Activated naive CD4-positive, alpha-beta T cell treated with anti-CD3 and anti-CD28 coated beads for 36 hours (primary cell): ENCODE results near the gene KIAA1217. TPM values are rescaled to one million over a fixed set of nuclear protein-coding genes. Genes with fewer than 3 reads are reported as not detected.

Experiments
- CTCF ChIA-PET: fragments of 350-600 bp; sonication (Branson Sonifier 250); formaldehyde crosslinking; loops from one replicate; lab custom pipeline; 2021; ENCODE audit warnings: antibody characterized with exemption; lab: Charles Lee
- DNase-seq: peaks from one replicate; pipeline ENCODE4 v3.0.0-alpha.2; 2020
- H3K27ac Mint-ChIP-seq: one replicate; pipeline ENCODE4 v1.8.0; 2021; ENCODE audit warnings: mild to moderate bottlenecking, mixed read lengths
- H3K27me3 Mint-ChIP-seq: one replicate; pipeline ENCODE4 v1.8.0; 2021; ENCODE audit warnings: low read depth, mixed read lengths
- H3K36me3 Mint-ChIP-seq: one replicate; pipeline ENCODE4 v1.8.0; 2021; ENCODE audit warnings: low read depth, mixed read lengths
- H3K4me1 Mint-ChIP-seq: one replicate; pipeline ENCODE4 v1.8.0; 2021; ENCODE audit warnings: low read depth, mixed read lengths
- H3K4me3 Mint-ChIP-seq: one replicate; pipeline ENCODE4 v1.8.0; 2021; ENCODE audit warnings: mild to moderate bottlenecking, moderate library complexity, mixed read lengths
- H3K9me3 Mint-ChIP-seq: one replicate; pipeline ENCODE4 v1.8.0; 2021; ENCODE audit warnings: mixed read lengths
- intact Hi-C: fragments of 100-400 bp; cut with micrococcal nuclease; formaldehyde crosslinking; loops from one replicate; pipeline ENCODE4 v1.15.1; 2023
- total RNA-seq, 2 experiments: library from RNA; stranded (reverse); gene quantifications; one replicate each; pipeline ENCODE4 v1.2.3, GENCODE V29; 2021

Gene KIAA1217
- total RNA-seq, 2 experiments from 2014 or later, result 0.57 to 0.86 TPM

DNA sequence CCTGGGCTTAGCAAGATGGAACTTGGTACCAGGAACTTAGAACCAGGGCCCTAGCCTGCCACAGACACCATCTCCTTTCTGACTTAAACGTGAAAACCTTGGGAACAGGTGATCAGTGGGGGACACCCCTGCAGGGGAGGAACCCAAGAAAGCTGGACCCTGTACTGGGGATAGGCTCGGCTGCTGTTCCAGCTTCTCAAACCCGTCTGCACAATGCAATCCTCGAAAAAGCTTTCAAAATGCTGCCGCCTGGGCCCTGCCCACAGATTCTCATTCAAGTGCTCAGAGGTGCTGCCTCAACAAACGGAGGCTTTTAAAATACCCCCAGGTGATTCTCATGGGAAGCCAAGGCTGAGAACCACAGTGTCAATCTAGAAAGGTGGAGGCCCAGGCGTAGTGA, 345.1 kb downstream of the KIAA1217 start:
- CTCF ChIA-PET, result interaction anchor here (0.7 kb wide), 1 partner anchor 35 kb away, joined by 3 read pairs; no protein-coding TSS in a partner anchor
- H3K9me3 Mint-ChIP-seq, result no peaks in the 10 kb centered on the region
- H3K36me3 Mint-ChIP-seq, result no peaks in the 10 kb centered on the region
- H3K4me3 Mint-ChIP-seq, result no peak overlapping the region
- H3K4me1 Mint-ChIP-seq, result peaks cover 6% of the 10 kb centered on the region
- H3K27me3 Mint-ChIP-seq, result no peaks in the 10 kb centered on the region
- intact Hi-C loops, result no loop called here
- DNase-seq, result no peak
- H3K27ac Mint-ChIP-seq, result no peak overlapping the region

DNA sequence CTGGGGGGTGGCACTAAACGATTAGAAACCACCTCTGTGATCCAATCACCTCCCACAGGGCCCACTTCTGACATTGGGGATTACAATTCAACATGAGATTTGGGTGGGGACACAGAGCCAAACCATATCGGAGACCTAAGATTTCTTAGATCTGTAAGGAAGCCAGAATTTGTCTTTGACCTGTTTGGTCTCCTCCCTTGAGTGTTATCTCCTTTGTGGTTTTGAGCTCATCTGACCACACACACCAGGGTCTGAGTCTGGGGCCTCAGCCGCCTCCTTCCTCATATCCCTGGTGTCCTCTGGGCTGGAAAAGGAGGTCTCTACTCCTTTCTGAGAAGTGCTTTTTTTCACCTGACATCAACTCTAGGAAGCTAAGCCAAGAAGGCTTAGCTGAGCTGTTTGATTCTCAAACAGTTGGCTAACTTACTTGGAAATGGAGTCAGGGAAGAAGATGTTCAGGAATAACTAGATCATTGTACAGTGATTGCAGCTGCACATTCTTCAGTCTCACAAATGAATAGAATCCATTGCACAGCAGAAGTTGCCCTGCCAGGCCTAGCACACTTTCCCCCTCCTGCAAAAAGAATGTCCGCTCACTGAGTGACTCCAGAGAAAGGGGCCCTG, 347.3 kb downstream of the KIAA1217 start:
- CTCF ChIA-PET, result interaction anchor here (0.7 to 2.0 kb wide), 5 partner anchors 11 to 520 kb away, joined by 3 to 7 read pairs (median 4); no protein-coding TSS in a partner anchor
- DNase-seq, result no peak
- Mint-ChIP-seq H3K27me3 (no peaks in the 10 kb centered on the region), H3K9me3 (no peaks in the 10 kb centered on the region), H3K36me3 (no peaks in the 10 kb centered on the region), H3K4me1 (peaks cover 6% of the 10 kb centered on the region), H3K4me3 (no peak overlapping the region), H3K27ac (no peak overlapping the region)
- intact Hi-C loops, result loop anchor here (2.0 kb wide), 2 partner anchors 37 to 561 kb away; no protein-coding TSS in a partner anchor

DNA sequence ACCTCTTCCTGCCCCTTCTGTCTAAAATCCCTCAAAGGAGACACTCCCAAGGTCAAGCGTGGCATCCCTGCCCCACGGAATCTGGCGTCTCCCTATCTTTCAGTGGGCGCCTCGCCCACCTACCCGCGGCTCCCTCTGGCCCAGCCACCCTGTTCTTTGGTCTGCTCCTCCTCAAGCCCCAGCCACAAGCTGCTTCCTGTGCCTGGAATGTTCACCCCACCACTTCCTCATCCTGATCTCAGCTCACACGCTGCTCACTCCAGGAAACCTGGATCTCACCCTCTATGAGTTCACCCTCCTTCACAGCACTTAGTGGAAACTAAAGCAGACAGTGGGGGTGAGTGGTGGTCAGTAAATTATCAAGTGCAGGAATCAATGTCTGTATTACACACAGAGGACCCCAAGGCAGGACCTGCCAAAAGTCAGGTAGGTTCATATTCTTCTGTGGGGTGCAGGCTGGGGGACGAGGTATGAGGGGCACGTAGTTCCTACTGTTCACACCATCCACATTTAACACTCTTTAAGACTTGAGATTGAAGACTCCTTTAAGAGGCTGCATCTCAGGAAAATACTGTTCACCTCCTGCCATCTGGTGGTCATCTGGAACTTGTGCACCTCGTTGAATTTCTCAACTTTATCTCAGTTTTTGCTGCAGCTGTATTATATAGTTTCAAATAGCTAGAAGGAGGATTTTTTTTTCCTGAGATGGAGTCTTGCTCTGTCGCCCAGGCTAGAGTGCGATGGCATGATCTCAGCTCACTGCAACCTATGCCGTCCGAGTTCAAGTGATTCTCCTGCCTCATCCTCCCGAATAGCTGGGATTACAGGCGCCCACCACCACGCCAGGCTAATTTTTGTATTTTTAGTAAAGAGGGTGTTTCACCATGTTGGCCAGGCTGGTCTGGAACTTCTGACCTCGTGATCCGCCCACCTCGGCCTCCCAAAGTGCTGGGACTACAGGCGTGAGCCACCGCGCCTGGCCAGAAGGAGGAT, 348.1 kb downstream of the KIAA1217 start:
- Mint-ChIP-seq H3K36me3 (no peaks in the 10 kb centered on the region), H3K4me3 (no peak overlapping the region), H3K9me3 (no peaks in the 10 kb centered on the region), H3K27me3 (no peaks in the 10 kb centered on the region), H3K4me1 (peaks cover 6% of the 10 kb centered on the region), H3K27ac (no peak overlapping the region)
- intact Hi-C loops, result loop anchor here (1.0 to 2.0 kb wide), 3 partner anchors 38 to 1399 kb away; no protein-coding TSS in a partner anchor
- peak; percentile 41 for DNase-seq
- CTCF ChIA-PET, result interaction anchor here (0.6 to 2.0 kb wide), 8 partner anchors 12 to 523 kb away, joined by 3 to 7 read pairs (median 4); no protein-coding TSS in a partner anchor

DNA sequence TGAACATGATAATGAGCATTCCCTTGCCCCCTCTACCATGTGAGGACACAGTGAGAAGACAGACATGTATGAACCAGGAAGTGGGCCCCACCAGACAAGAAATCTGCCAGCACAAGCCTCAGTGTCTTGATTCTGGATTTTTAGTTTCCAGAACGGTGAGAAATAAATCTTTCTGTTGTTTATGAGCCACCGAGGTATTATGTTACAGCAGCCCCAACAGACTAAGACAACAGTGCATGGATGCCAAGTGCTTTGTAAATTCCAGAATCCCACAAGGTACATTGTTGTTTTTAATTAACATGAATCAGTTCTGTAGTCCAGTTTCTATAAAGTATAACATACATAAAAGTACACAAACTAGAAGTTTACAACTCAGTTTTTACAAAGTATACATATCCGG, 352.5 kb downstream of the KIAA1217 start:
- H3K9me3 Mint-ChIP-seq, result no peaks in the 10 kb centered on the region
- H3K36me3 Mint-ChIP-seq, result no peaks in the 10 kb centered on the region
- intact Hi-C loops, result no loop called here
- DNase-seq, result no peak
- H3K4me1 Mint-ChIP-seq, result peaks cover 6% of the 10 kb centered on the region
- CTCF ChIA-PET, result no interaction called here
- H3K4me3 Mint-ChIP-seq, result no peak overlapping the region
- no peak overlapping the region for H3K27ac Mint-ChIP-seq
- H3K27me3 Mint-ChIP-seq, result no peaks in the 10 kb centered on the region

DNA sequence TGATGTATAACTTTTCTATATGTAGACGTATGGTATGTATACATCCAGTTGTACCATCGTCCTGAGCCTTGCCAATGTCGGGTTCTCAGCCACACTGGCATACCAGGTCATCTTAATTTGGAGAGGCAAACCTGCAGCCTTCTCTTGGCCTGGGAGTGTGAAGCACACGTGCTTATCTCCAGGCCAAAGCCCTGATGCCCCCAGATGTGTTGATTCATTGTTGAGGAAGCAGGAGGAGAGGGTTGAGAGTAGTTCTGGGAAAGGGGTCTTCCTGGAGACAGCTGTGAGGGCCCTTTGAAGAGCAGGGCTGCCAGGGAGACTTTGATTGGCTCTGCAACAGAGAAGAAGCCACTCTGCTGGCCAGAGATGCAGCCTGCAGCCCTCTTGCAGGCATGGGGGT, 359.1 kb downstream of the KIAA1217 start:
- CTCF ChIA-PET, result no interaction called here
- intact Hi-C loops, result no loop called here
- no peaks in the 10 kb centered on the region for H3K9me3 Mint-ChIP-seq
- no peak for DNase-seq
- H3K27ac Mint-ChIP-seq, result no peak overlapping the region
- no peaks in the 10 kb centered on the region for H3K36me3 Mint-ChIP-seq
- no peaks in the 10 kb centered on the region for H3K4me1 Mint-ChIP-seq
- no peak overlapping the region for H3K4me3 Mint-ChIP-seq
- H3K27me3 Mint-ChIP-seq, result peaks cover 8% of the 10 kb centered on the region

DNA sequence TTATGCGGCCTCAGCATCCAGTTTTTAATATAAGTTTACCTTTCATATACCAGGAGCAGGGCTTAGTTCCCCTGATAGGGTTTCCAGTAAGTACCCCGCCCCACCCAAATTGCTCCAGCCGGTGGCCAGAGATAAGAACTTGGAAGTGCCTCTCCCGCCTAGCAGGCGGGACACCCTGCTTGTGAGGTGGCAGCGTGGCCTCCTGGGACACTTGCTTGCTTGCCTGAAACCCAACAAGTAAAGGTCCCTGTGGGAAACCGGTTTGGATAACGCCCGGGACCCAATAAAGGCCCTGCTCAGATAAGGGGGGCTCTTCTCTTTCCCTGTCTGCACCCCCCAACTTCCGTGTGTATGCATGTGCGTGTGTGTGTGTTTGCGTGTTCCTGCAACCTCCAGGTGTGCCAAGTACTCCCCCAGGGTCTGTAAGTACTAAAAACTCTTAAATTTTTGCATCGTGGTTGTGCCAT, 360.4 kb downstream of the KIAA1217 start:
- no peaks in the 10 kb centered on the region for H3K36me3 Mint-ChIP-seq
- no peak for DNase-seq
- CTCF ChIA-PET, result no interaction called here
- intact Hi-C loops, result no loop called here
- H3K27me3 Mint-ChIP-seq, result peaks cover 9% of the 10 kb centered on the region
- no peaks in the 10 kb centered on the region for H3K9me3 Mint-ChIP-seq
- no peaks in the 10 kb centered on the region for H3K4me1 Mint-ChIP-seq
- H3K4me3 Mint-ChIP-seq, result no peak overlapping the region
- H3K27ac Mint-ChIP-seq, result no peak overlapping the region

DNA sequence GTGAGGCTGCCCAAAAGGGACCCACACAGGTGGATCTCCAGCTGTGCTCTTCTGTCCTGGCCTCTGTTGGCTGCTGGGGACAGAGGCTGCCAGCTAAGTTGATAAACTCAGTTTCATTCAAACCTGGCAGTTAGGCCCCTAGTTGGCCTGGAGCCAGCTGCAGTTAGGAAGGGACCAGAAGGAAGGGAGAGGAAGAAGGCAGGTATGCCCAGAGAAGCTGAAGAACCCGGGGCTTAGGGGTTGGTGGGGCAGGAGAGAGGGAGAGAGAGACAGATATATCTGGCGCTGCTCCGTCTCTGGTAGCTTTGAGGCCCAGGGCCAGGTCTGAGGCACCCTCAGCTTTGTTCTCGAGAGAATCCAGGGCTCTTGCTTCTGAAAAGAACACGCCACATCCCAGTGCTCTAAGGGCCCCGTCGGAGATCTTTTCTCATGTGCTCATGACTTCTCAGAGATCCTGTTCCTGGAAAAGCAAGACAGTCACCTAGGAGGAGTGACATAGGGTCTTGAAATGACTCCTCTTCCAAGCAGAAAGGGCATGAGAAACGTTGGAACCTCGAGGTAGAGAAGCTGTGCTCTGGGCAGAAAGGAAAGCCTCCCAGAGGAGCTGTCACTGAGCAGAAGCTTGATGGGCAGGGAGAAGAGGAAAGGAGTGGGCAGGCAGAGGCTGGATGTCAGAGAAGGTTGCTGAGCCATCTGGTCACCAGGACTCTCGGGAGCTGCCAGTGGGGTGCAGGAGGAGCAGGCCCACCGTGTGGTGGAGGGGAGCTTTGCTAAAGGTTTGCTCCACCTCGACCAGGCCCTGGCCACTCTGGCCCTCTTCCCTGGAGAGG, 361.1 kb downstream of the KIAA1217 start:
- Mint-ChIP-seq H3K4me3 (no peak overlapping the region), H3K27me3 (peaks cover 13% of the 10 kb centered on the region), H3K4me1 (no peaks in the 10 kb centered on the region), H3K27ac (no peak overlapping the region), H3K36me3 (no peaks in the 10 kb centered on the region), H3K9me3 (no peaks in the 10 kb centered on the region)
- intact Hi-C loops, result no loop called here
- CTCF ChIA-PET, result no interaction called here
- no peak for DNase-seq

DNA sequence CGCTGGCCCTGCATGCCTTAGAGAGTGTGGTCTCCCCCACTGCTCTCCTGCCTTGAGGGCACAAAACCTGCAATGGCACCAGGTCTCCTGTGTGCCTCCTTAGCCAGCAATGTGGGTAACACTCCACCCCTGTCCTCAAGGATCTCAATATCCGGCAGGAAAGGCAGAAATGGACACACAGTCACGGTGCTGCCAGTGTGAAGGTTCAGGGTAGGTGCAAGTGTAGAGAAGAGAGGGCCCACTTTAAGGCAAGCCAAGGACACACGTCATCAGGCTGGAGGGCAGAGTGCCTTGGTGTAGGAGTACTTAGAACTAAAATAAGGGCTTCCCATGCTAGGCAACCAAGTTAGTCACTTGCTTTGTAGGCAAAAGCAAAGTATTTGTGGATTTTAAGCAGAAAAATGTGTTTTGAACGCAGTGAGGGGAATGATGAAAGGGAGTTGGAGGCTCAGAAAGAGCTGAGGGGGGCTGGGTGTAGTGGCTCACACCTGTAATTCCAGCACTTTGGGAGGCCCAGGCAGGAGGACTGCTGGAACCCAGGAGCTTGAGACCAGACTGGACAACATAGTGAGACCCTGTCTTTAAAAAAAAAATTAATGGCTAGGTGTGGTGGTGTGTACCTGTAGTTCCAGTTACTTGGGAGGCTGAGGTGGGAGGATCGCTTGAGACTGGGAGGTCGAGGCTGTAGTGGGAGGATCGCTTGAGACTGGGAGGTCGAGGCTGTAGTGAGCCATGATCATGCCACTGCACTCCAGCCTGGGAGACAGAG, 361.9 kb downstream of the KIAA1217 start:
- DNase-seq, result no peak
- Mint-ChIP-seq H3K27me3 (peaks cover 13% of the 10 kb centered on the region), H3K4me3 (no peak overlapping the region), H3K27ac (no peak overlapping the region), H3K9me3 (no peaks in the 10 kb centered on the region), H3K36me3 (no peaks in the 10 kb centered on the region), H3K4me1 (peaks cover 5% of the 10 kb centered on the region)
- intact Hi-C loops, result no loop called here
- CTCF ChIA-PET, result no interaction called here

DNA sequence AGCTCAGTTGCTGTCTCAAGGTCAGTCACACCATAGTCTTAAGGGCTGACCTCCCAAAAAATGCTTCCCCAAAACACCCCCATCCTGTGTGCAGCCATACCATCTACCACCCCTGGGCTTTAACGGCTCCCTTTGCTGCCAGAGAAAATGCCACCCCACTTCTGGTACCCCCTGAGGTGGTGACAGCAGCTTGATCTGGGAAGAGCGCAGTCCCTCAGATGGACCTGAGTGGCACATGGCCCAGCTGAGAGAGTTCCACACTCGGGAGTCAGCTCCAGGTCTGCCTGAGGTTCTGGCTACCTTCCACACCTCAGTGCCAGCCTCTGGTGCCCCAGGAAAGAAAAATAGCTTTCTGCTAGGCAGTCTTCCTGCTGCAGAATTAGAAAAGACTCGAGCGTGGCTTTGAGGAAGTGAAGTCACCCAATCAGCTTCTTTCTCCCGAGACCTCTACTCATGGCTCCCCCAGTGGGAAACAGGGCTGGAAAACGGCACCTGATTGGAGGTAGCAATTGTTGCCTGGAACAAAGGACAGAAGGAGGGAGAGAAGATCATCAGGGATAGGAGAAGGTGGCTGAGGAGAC, 363.0 kb downstream of the KIAA1217 start:
- intact Hi-C loops, result no loop called here
- CTCF ChIA-PET, result no interaction called here
- H3K27ac Mint-ChIP-seq, result no peak overlapping the region
- H3K4me1 Mint-ChIP-seq, result peaks cover 10% of the 10 kb centered on the region
- no peaks in the 10 kb centered on the region for H3K9me3 Mint-ChIP-seq
- no peaks in the 10 kb centered on the region for H3K36me3 Mint-ChIP-seq
- no peak for DNase-seq
- H3K4me3 Mint-ChIP-seq, result no peak overlapping the region
- peaks cover 20% of the 10 kb centered on the region for H3K27me3 Mint-ChIP-seq

DNA sequence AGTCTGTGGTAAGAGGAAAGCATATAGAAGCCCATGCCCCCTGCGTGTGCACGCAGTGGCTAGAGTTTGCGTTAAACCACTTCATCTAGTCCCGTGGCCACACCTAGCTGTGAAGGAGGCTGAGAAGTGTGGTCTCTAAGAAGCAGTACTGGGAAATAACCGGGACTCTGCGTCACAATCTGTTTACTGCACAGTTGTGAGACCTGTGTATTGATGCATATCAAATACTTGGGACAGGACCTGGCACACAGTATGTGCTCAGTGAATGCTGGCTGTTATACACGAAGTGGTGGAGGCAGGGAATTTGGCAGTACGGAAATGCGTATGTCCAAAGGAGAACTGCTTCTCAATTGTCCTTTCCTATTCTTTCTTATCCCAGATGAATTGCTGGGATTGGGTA, 365.2 kb downstream of the KIAA1217 start:
- Mint-ChIP-seq H3K4me3 (no peak overlapping the region), H3K4me1 (peaks cover 10% of the 10 kb centered on the region), H3K9me3 (no peaks in the 10 kb centered on the region), H3K27me3 (peaks cover 20% of the 10 kb centered on the region), H3K36me3 (no peaks in the 10 kb centered on the region), H3K27ac (no peak overlapping the region)
- no peak for DNase-seq
- CTCF ChIA-PET, result no interaction called here
- intact Hi-C loops, result no loop called here

DNA sequence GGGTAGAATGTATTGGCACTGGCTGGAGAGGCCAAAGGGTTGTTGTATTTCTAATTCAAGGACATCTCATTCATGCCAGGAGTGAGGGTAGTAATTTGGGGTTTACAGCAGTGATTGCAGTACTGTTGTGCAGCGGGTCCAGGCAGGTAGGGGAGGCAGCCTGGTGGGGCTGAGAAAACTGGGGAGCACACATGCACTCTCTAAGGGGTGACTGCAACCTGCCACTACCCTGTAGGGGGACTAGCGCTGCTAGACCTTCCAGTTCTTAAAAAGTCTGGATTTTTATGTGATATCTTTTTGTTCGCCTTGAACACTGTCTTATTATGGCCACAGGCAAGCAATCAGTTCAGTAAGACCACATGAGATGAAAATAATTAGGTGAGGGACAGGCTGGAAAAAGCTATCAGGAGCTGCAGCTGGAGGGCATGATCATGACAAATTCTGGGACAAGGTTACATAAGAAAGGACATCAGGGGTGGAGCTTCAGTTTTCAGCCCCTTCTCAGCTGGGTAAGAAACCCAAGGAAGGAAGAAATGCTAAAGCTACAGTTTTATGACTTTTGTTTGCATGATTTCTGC, 365.7 kb downstream of the KIAA1217 start:
- intact Hi-C loops, result no loop called here
- Mint-ChIP-seq H3K4me1 (peaks cover 10% of the 10 kb centered on the region), H3K27me3 (peaks cover 20% of the 10 kb centered on the region), H3K9me3 (no peaks in the 10 kb centered on the region), H3K27ac (no peak overlapping the region), H3K4me3 (no peak overlapping the region), H3K36me3 (no peaks in the 10 kb centered on the region)
- CTCF ChIA-PET, result no interaction called here
- DNase-seq, result no peak
